GM13977 (cell line): ENCODE results near the gene ANO2.
"Not testable (repeated sequence)": the region's sequence is repeated elsewhere in the genome, so short reads cannot be mapped to it uniquely, and the experiment has no call there.

ENCODE experiments used
- DNase-seq: peaks from one replicate; pipeline ENCODE4 v3.0.0; 2012; ENCODE audit warnings: low spot score
- in situ Hi-C: fragments of 300-500 bp; cut with MboI; formaldehyde crosslinking; loops from one replicate; pipeline ENCODE4 v1.12.0; 2022; ENCODE audit warnings: low sequenced_read_pairs, low pct_unique_long_range_greater_than_20kb, mixed read lengths, inconsistent platforms; ENCODE audit not compliant: unreplicated experiment
- TF ChIP-seq, protein P1 (sequence below): IDR thresholded peaks from 2 replicates; pipeline ENCODE4 v1.5.1; 2012; ENCODE audit warnings: mild to moderate bottlenecking, control low read depth; ENCODE audit not compliant: insufficient read depth; ENCODE audit errors: extremely low read depth, missing control alignments

The ANO2 gene

GRCh38 chr12:5554711-5555110 lies 390.3 kb downstream of the ANO2 start:
- in situ Hi-C loops = no loop called here
- TF ChIP-seq, protein P1, sequence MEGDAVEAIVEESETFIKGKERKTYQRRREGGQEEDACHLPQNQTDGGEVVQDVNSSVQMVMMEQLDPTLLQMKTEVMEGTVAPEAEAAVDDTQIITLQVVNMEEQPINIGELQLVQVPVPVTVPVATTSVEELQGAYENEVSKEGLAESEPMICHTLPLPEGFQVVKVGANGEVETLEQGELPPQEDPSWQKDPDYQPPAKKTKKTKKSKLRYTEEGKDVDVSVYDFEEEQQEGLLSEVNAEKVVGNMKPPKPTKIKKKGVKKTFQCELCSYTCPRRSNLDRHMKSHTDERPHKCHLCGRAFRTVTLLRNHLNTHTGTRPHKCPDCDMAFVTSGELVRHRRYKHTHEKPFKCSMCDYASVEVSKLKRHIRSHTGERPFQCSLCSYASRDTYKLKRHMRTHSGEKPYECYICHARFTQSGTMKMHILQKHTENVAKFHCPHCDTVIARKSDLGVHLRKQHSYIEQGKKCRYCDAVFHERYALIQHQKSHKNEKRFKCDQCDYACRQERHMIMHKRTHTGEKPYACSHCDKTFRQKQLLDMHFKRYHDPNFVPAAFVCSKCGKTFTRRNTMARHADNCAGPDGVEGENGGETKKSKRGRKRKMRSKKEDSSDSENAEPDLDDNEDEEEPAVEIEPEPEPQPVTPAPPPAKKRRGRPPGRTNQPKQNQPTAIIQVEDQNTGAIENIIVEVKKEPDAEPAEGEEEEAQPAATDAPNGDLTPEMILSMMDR = no peak

DNA sequence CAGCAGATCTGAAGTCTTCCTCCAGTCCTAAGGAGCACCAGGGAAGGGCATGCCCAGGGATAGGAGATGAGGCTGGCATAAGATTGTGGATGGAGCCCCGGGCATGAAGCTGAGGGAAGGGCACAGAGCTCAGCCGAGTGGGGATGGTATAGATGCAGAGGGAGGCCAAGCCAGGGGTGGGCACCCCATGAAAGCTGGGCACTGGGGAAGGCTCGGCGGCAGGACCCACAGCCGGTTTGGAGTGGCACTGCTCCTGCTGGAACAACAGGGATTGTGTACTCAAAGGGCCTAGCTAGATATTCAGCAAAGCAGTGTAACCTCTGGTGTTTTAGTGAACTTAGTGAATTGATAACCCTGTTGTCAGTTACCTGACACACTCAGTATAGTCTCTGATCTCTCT lies 396.0 kb downstream of the ANO2 start:
- no peak for DNase-seq
- in situ Hi-C loops = no loop called here
- TF ChIP-seq, protein P1 = no peak

More at GRCh38 chr12:5554711-5555110, 390.3 kb downstream of the ANO2 start:
- no peak for DNase-seq

DNA sequence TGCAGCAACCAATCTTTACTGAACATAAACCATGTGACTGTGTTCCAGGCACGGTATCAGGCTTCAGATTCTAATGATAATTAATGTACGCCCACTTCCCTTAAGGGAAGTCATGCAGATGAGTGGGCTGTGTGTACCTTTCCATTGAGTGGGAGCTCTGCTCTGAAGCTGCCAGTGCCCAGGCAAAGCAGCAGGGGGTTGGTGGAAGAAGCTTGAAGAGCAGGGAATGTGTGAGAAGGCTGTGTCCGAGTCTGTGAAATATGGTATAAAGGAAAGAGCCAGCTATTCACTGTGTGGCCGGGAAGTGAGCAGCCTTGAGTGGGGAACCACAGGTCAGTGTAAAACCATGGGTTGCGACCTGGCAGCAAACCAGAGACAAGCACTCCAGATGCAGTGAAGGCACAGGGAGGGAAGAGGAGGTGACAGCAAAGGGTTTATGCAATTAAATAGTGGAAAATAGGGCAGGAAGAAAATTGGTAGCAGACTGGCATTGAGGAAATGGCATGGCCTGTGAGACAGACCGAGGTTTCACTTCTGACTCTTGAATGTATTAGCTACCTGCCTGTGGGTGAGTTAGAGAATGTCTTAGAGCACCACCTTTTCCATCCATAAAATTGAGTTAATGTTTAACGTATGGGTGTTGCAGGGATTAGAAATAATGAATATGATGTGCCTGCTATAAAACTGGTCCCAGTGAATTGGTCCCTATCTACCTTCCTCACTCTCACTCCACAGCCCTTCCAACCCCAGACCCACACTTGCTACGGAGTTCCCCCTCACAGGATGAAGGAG lies 396.7 kb downstream of the ANO2 start:
- in situ Hi-C loops = no loop called here
- no peak for DNase-seq
- TF ChIP-seq, protein P1 = no peak

DNA sequence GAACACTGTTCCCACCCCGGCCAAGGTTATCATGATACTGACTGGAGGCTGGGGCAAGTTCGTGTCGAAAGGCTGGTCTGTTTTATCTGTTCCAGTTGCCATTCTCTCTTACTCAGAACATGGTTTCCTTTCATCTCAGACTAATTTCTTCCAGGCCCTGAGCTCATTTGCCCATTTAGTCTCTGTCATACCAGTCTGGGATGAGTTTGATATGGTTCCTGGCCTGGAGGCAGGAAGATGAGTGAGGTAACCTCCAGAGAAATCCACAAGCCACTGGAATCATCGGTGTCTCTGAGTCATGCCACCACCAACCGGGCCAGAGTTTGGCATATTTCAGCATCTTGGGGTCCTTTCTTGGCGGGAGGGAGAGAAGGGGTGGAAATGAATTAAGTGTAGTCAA lies 398.4 kb downstream of the ANO2 start:
- in situ Hi-C loops = no loop called here
- TF ChIP-seq, protein P1 = no peak
- DNase-seq = no peak

GRCh38 chr12:5537771-5538170 lies 407.3 kb downstream of the ANO2 start:
- TF ChIP-seq, protein P1 = no peak
- no peak for DNase-seq
- in situ Hi-C loops = no loop called here

- DNase-seq, in situ Hi-C loops: not testable (repeated sequence)
Measured at GRCh38 chr12:5537026-5537615, 407.9 kb downstream of the ANO2 start.

DNA sequence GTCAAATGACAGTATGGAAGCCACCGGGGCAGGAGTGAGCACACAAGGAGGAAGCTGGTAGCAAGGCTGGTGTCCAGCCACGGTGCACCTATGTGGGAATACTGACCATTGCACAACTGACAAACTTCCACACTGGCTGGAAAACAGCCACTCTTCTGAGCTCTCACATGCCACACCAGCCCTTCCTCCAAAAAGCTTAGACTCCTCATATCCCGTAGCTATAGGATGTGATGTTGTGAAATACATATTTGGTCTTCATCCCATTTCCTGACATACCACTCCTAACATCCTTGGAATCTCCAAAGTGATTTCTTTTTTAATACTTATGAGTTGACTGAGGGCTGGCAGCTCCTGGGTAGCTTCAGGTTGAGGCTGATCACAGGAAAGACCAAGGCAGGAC lies 409.5 kb downstream of the ANO2 start:
- no peak for DNase-seq
- TF ChIP-seq, protein P1 = no peak
- in situ Hi-C loops = no loop called here
